H4 (cell line): ENCODE measurements around the gene IGFN1. TPM values are rescaled to one million over a fixed set of nuclear protein-coding genes. Genes with fewer than 3 reads are reported as not detected.
"Not testable (repeated sequence)": the region's sequence is repeated elsewhere in the genome, so short reads cannot be mapped to it uniquely, and the experiment has no call there.

Source experiments
- DNase-seq: peaks from one replicate; pipeline ENCODE4 v3.0.0-alpha.2; 2015; ENCODE audit warnings: low spot score
- total RNA-seq: library from RNA; depleted of rRNA; stranded (reverse); fragments of >200 nt; shearing (Covaris generic); gene quantifications from 2 replicates; pipeline ENCODE4 v1.2.3, GENCODE V29; 2014

Gene IGFN1
- total RNA-seq, 1 experiment from 2014 or later = 0.14 TPM

DNA sequence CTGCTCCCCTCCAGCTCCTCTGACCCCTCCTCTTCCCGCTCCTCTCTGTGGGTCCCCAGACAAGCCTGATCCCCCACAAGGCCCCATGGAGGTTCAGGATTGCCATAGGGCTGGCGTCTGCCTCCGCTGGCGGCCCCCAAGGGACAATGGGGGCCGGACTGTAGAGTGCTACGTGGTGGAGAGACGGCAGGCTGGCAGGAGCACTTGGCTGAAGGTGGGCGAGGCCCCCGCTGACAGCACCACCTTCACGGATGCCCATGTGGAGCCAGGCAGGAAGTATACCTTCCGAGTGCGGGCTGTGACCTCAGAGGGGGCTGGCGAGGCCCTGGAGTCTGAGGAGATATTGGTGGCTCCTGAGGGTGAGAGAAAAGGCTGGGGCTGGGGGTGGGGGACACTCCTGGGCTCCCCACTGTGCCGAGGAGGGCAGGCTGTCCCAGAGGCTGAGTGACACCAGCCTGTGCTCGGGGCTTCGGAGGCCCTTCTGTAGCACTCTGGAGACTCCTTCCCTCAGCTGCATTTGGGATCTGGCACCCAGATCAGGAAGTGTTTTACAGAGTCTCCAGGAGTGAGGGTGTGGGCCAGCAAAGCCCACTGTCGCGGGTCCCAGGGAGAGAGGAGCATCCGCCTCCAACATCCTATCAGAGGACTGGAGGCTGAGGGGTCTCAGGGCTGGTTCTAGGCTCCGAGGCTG, 25.9 kb downstream of the IGFN1 start:
- no peak for DNase-seq

DNA sequence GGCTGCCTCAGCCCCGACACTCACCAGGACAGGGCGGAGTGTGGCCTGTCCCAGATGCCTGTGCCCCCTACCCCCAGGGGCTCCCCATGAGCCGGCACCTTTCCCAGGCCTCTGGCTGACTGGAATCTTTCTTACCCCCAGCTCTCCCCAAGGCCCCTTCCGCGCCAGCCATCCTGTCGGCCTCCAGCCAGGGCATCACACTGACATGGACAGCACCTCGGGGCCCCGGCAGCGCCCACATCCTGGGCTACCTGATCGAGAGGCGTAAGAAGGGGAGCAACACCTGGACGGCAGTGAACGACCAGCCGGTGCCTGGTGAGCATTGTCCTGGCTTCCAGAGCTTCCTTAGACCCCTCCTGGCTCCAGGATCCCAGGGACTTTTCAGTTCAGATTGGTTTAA, 26.5 kb downstream of the IGFN1 start:
- no peak for DNase-seq

DNA sequence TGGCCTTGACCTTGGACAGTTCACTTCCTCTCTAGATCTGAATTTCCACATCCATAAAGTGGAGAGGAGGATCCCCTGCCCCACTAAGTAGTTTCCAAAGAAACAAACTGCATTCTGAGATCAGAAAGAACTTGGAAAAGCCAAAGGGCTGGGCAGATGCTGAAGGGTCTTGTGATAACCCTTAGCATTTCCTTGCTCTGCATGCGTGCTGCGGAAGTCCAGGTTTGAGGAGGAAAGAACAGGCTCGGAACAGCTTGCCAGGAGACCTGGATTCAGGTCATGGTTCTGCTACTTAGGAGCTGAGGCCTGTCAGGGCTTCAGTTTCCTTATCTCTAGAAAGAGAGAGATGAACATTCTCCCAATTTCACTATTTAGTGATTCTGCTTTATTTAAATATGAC, 27.2 kb downstream of the IGFN1 start:
- DNase-seq = no peak

DNA sequence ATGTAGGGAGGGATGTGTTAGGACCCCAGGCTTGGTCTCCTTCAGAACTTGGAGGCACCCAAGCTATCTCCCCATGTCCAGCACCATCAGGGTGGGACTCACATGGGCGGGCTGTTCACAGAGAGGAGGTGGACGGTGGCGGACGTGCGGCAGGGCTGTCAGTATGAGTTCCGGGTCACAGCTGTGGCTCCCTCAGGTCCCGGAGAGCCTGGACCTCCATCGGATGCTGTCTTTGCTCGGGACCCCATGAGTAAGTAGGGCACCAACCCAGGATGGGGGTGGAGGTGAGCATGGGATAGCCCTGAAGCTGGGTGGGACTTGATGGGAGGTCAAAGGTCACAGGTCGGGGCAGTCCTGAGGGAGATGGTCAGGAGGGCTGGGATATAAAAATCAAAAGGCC, 27.8 kb downstream of the IGFN1 start:
- no peak for DNase-seq

DNA sequence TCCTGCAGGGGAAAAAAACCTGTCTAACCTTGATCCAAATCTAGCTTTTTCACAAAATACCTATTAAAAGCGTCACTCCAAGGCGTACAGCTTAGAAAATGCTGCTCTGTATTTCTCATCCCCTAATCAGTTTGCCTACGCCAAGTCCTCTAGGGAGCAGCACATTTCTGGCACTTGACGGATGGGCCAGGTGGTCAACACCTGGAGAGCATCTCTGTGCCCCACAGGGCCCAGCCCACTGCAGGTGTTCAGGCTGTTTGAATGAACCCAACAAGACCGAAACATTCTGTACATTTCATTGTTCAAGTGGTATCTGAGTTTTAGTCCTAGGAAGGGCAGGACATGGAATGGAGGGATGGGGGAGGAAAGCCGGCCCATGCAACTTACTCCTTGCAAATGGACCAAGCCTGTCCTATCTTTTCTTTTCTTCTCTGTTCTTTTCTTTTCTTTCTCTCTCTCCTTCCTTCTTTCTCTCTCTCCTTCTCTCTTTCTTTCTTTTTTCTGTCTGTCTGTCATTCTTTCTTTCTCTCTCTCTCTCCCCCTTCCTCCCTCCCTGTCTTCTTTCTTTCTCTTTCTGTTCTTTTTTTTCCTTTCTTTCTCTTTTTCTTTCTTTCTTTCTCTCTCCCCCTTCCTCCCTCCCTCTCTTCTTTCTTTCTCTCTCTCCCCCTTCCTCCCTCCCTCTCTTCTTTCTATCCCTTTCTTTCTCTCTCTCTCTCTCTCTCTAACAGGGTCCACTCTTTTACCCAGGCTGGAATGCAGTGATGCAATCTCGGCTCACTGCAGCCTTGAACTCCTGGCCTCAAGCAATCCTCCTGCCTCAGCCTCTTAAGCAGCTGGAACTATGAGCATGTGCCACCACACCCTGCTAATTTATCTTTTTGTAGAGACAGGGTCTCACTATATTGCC, 29.1 kb downstream of the IGFN1 start:
- DNase-seq = no peak

DNA sequence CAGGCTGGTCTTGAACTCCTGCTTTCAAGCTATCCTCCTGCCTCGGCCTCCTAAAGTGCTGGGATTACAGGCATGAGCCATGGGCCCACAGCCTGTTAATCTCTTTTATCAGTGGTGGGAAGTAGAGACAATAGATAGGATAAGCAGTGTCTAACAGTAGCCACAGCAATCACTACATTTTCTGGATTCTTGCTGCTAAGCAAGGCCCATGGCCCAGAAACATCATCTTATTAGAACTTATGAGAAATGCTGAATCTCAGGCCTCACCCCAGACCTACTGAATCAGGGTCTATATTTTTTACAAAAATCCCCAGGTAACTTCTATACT, 29.7 kb downstream of the IGFN1 start:
- DNase-seq = no peak

DNA sequence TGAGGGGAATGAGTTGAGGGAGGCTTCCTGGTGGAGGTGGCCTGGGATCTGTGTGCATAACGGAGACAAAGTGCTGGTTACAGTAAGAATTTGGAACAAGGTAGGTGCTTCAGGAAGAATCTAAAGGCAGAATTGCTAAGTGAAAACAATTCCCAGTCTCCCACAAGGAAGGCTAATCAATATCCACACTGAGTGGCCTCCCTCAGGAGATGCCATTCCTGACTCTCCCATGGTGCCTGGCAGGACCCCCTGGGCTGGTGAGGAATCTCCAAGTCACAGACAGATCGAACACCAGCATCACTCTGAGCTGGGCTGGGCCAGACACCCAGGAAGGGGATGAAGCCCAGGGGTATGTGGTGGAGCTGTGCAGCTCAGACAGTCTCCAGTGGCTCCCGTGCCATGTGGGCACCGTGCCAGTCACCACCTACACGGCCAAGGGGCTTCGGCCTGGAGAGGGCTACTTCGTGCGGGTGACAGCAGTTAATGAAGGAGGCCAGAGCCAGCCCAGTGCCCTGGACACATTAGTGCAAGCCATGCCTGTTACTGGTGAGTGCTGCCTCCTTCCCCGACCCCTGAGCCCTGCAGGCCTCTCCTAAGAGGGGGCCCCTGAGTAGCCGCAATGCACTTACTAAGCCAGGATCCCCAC, 30.7 kb downstream of the IGFN1 start:
- DNase-seq = no peak

DNA sequence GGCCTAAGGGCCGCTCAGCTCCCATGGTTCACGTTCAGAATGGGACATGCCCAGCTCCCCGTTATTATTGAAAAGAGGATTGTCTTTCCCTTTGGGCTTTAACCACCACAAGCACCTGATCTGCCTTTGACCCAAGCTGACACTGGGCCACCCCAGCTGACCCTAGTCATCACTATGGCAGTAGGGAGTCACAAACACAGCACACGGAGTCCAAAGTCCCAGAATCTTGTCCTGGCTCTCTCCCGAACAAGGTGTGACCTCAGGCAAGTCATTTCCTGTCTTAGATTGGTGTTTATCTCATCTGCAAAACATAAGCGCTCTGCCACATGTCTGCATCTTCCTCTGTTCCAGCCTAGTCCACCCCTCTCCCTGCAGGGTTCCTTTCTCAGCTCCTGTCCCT, 31.5 kb downstream of the IGFN1 start:
- no peak for DNase-seq

DNA sequence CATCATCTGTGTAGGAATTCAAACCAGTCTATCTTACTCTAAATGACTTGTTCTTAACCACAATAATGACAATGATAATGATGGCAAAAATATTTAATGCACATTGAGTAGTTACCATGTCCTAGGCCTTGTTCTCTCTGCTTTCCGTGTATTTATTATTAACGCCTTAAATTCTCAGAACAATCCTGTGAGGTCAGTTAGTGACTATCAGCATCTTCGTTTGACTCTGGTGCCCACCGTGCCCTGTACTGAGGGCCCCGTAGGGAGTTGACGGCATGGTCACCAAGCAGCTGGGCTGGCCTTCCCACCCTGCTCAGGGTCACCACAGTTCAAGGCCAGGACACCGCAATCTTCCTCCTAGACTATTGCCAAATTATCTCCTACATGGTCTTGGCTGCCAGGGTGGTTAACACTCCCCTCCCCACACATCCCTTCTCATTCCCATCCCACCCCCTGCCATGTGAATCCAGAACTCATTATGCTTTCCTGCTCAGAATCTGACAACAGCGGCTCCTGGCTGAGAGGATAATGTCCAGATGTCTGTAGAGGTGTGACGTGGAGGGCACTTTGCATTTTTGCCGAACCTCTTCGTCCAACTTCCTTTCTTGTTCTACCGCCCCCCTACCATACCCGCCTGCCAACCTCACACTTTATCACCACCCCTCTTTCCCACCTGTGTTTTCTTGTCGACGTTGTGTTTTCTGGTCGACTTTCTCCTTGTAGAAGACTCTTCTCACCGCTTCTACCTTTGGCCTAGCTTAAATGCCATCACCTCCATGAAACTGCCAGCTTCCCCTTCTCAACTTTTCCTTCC, 33.4 kb downstream of the IGFN1 start:
- DNase-seq = no peak

DNA sequence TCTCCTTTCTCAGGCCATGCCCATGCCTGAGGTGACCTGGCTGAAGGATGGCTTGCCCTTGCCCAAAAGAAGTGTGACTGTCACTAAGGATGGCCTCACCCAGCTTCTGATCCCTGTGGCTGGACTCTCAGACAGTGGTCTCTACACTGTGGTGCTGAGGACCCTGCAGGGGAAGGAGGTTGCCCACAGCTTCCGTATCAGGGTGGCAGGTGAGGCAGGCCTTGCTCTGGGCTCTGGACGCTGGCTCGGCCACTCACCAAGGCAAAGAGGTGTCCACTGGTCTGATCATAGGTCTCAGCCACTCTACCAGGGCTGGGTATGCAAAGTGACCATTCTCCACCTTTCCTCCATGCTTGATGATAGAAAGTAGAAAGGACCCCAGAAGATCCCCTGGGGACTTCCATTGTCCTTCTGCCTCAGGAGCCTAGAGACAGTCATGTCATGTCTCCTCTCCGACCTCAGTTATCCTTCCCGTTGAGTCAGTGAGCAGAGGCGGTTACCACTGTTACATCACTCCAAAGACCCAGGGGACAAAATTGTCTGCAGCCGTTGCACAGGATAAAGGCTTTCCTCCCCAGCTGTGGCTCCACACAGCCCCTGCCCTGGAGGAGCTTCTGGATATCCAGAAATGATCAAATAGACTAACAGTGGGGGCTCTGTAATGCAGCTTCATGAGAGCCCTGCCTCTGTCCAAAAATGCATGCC, 34.2 kb downstream of the IGFN1 start:
- DNase-seq = no peak

DNA sequence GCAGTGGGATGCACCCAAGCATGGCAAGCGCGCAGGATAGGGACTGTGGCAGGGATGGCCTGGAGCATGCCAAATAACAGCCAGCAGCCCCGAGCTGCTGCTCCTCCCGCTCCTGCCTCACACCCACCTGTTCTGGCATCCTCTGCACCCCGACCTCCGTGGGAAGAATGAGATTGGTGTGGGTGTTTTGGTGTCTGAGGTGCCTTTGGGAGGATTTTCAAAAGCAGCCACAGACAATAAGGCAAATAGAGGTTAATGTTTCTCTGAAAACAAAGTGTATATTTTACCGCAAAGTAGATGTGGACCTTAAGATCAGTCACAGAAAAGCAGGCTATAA, 35.5 kb downstream of the IGFN1 start:
- no peak for DNase-seq

DNA sequence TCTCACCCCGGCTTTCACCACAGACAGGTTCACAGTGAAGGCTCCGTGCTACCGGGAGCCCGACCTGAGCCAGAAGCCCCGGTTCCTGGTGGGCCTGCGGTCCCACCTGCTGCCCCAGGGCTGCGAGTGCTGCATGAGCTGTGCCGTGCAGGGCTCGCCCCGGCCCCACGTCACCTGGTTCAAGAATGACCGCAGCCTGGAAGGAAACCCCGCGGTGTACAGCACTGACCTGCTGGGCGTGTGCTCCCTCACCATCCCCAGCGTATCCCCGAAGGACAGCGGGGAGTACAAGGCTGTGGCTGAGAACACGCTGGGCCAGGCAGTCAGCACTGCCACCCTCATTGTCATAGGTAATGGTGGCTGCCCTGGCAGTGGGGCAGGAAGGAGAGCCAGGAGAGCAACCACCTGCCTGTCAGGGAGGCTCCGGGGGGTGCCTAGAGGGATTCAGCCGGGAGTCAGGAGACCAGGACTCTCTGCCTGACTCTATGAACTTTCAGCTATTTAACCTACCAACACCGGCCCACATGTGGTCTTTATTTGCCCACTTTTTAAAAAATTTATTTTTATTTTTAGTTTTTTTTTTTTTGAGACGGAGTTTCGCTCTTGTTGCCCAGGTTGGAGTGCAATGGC, 36.4 kb downstream of the IGFN1 start:
- DNase-seq = no peak

DNA sequence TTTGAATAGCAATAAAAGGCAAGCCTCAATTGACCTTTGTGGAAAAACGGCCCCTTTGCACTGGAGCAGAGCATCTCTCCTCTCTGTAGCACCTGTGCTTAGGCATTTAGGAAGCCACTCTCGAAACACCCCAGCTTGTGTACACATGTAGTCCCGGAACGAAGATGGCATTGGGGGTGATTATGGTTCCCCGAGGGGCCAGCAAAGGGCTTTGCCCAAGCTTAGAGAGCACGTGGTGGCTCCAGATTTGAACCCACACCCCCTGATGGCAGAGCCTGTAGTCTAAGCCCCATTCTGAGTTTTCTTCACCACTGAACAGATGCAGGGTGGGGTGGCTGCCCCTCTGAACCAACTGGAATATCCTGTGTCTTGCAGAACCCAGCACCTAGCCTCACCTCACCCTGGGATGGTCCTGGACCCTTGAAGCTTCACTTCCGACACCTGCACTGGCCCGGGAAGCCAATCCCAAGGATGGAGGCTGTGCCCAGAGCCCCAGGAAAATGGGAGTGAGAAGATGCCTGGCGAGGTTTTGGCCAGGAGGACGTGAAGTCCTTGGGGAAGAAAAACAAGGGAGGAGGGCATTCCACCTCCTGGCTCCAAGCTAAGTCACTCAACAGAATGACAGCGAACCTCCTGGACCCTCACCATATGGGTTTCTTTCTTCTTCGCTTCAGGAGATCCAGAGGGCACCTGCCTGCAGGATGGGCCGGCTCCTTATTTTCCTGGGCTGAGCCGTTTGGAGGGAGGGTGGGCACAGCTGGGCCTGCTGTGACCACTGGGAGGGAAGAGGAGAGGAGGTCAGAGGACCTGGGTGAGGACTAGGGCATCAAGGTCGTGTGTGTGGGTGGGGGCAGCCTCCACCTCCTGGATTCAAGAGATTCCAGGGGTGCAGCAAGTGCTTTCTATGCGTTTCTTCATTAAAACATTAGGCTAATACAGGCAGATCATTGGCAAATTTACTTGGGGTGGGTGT, 37.7 kb downstream of the IGFN1 start:
- no peak for DNase-seq

DNA sequence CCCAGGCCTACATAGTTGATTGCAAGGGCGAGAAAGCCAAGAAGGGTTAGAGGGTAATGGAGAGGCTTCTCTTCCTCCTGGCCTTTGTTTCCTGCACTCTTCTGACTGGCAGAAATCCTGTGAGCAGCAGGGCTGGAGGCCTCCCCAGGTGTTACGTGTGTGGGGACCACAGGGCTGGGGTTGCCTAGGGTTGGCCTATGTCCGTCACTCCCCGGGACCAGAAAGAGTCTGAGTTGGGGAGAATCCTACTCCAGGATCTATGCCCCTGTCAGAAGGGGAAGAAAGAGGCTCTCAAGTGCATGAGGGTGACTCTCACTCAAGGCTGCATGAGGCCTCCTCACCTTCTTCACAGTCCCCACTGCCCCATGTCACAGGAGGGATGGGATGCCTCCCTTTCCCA, 38.5 kb downstream of the IGFN1 start:
- no peak for DNase-seq

DNA sequence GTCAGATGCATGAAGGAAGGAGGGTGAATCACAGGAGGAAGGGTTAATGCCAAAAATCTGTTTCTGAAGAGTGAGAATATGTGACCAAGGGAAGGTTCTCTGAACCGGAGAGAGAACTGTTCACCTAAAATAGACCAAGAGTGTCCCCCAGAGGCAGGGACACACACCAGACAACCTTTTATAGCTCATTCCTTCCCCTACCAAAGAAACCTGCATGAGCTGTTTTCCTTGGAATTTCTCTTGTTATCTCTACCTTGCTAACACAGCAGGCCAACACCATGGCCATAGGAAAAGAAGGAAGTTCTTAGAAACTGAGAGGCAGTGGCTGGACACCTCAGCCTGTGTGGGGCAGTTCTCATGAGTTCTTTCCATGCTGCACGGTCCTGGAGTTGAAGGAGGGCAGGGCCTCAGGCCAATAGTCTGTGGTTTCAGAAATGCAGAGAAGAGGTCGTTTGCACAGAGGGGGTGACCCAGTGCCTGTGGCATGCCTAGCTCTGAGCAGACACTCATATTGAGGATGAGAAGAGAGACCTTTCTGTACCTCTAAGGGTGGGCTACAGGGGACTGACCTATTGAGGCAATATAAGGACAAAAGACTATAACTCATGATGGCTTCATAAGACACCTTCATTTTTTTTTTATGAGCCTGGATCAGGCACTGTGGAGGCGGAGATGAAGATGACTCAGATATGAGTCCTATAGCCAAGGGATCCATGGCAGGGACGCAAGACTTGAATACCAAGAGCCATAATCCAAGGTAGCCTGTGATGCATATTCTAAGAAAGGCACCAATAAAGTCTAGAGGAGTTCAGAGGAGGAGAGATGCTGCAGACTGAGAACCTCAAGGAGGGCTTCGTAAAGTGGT, 39.4 kb downstream of the IGFN1 start:
- DNase-seq = no peak

DNA sequence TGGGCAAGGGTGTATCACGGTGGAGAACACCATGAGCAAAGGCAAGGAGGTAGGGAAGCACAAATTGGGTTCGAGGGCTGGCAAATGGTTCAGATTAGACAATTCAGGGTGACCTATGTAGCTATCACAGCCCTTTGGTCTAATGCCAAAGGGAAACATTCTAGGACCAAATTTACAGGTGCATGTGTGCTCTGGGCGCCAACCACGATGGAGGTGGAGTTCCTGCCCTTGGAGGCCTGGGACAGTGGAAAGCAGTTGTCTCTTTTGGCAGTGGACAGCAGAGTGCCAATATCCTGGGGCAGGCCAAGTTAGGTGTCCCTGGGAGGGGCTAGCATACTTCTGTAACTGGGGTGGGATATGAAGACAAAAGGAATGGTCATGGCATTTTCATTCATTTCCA, 40.1 kb downstream of the IGFN1 start:
- no peak for DNase-seq

DNA sequence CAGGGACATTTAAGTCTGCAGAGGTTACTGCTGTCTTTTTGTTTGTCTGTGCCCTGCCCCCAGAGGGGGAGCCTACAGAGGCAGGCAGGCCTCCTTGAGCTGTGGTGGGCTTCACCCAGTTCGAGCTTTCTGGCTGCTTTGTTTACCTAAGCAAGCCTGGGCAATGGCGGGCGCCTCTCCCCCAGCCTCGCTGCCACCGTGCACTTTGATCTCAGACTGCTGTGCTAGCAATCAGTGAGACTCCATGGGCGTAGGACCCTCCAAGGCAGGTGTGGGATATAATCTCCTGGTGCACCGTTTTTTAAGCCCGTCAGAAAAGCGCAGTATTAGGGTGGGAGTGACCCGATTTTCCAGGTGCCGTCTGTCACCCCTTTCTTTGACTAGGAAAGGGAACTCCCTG, 49.0 kb downstream of the IGFN1 start:
- not testable (repeated sequence) for DNase-seq

DNA sequence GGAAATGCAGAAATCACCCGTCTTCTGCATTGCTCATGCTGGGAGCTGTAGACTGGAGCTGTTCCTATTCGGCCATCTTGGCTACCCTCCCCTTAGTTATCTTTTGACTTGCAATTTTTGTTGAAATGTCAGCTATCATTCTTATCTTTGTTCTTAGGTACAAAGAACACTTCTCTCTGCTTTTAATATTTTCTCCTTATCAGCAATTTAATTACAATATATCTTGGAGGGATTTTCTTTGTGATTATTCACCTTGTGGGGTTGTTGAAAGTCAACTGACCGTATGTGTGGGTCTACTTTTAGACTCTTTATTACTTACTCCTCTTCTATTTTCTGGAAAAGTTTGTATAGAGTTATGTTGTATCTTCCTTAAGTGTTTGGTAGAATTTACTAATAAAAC, 49.5 kb downstream of the IGFN1 start:
- no peak for DNase-seq

DNA sequence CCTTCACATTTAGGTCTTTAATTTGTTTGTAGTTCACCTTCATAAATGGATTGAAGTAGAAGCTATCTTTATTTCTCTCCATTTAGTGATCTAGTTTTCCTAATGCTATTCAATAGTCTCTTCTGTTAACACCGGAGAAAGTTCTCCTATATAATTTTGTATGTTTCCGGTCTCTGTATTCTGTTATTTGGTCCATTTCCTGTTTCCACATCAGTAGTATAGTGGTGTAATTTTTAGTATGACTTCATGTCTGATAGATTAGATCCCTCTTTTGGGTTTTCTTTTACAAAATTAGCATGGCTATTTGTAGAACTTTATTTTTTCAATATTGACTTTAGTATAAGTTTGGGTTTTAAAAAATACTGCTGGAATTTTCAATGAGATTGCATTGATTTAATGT, 51.1 kb downstream of the IGFN1 start:
- no peak for DNase-seq
